IMR-90 (cell line): ENCODE measurements around the gene GDPD5. TPM values are rescaled to one million over a fixed set of nuclear protein-coding genes. Genes with fewer than 3 reads are reported as not detected.

Experiments used
- ATAC-seq: fragments of 200-7000 bp; cut with Tn5 transposase; 2 replicates; pipeline ENCODE4 v1.9.1; 2020; ENCODE audit warnings: low read depth, mild to moderate bottlenecking, moderate library complexity
- BruUV-seq: library from RNA; stranded (reverse); fragments of 400-500 nt; replicated peaks from 2 replicates; lab custom pipeline; 2021; lab: Mats Ljungman, UMichigan
- CTCF ChIA-PET: fragments of 300-600 bp; formaldehyde crosslinking; extraction: SDS; loops from one replicate; lab custom pipeline; 2021; ENCODE audit warnings: antibody characterized with exemption; lab: Yijun Ruan, JAX
- POLR2A ChIA-PET: fragments of 300-600 bp; sonication (Branson Sonifier 250); formaldehyde crosslinking; loops from one replicate; lab custom pipeline; 2022; ENCODE audit warnings: antibody characterized with exemption; ENCODE audit not compliant: unreplicated experiment; lab: Charles Lee
- DNase-seq: peaks from one replicate; pipeline ENCODE4 v3.0.0; 2013
- H2AFZ ChIP-seq: replicated peaks from 2 replicates; pipeline ENCODE3; 2013; ENCODE audit warnings: low read length, mild to moderate bottlenecking; ENCODE audit not compliant: poor library complexity
- H2AK5ac ChIP-seq: 2 replicates; pipeline ENCODE4 v1.6.1; 2013; ENCODE audit warnings: low read depth, low read length, inconsistent platforms
- H2AK9ac ChIP-seq: replicated peaks from 2 replicates; pipeline ENCODE3; 2013; ENCODE audit warnings: mild to moderate bottlenecking, low read depth, low read length, moderate library complexity; ENCODE audit not compliant: poor library complexity
- H2BK120ac ChIP-seq: 2 replicates; pipeline ENCODE4 v1.6.1; 2013; ENCODE audit warnings: low read depth, low read length, inconsistent platforms
- H2BK15ac ChIP-seq: 3 replicates; pipeline ENCODE4 v1.6.1; 2013; ENCODE audit warnings: low read depth, low read length, inconsistent platforms
- H2BK20ac ChIP-seq: 2 replicates; pipeline ENCODE4 v1.6.1; 2013; ENCODE audit warnings: low read depth, mild to moderate bottlenecking, inconsistent platforms, low read length, moderate library complexity
- H2BK5ac ChIP-seq: 2 replicates; pipeline ENCODE4 v1.6.1; 2013; ENCODE audit warnings: mild to moderate bottlenecking, low read depth, low read length, inconsistent platforms; ENCODE audit not compliant: poor library complexity, severe bottlenecking
- H3K14ac ChIP-seq: replicated peaks from 2 replicates; pipeline ENCODE4 v1.6.1; 2013; ENCODE audit warnings: low read depth, low read length, inconsistent platforms
- H3K18ac ChIP-seq: 2 replicates; pipeline ENCODE4 v1.6.1; 2013; ENCODE audit warnings: low read depth, low read length, control low read depth
- H3K23ac ChIP-seq: 2 replicates; pipeline ENCODE4 v1.6.1; 2013; ENCODE audit warnings: low read depth, low read length, inconsistent platforms
- H3K27ac ChIP-seq: 2 replicates; pipeline ENCODE4 v1.5.1; 2013; ENCODE audit warnings: mild to moderate bottlenecking, control low read depth, low read length; ENCODE audit not compliant: insufficient read depth
- H3K27me3 ChIP-seq: 2 replicates; pipeline ENCODE4 v1.6.1; 2013; ENCODE audit warnings: low read length; ENCODE audit not compliant: control insufficient read depth, insufficient read depth
- H3K36me3 ChIP-seq: 2 replicates; pipeline ENCODE4 v1.6.1; 2013; ENCODE audit warnings: low read length, mixed read lengths; ENCODE audit not compliant: control insufficient read depth, insufficient read depth
- H3K4ac ChIP-seq: 2 replicates; pipeline ENCODE4 v1.6.1; 2013; ENCODE audit warnings: low read depth, low read length, inconsistent platforms
- H3K4me1 ChIP-seq: 2 replicates; pipeline ENCODE4 v1.6.1; 2013; ENCODE audit warnings: low read length, mixed read lengths; ENCODE audit not compliant: control insufficient read depth, insufficient read depth
- H3K4me2 ChIP-seq: 2 replicates; pipeline ENCODE4 v1.6.1; 2013; ENCODE audit warnings: low read depth, mild to moderate bottlenecking, control low read depth, low read length, moderate library complexity
- H3K4me3 ChIP-seq: 2 replicates; pipeline ENCODE4 v1.5.1; 2013; ENCODE audit warnings: low read depth, mild to moderate bottlenecking, control low read depth, low read length, moderate library complexity; ENCODE audit not compliant: insufficient read depth
- H3K56ac ChIP-seq: 2 replicates; pipeline ENCODE4 v1.6.1; 2013; ENCODE audit warnings: low read length, inconsistent platforms; ENCODE audit not compliant: insufficient read depth; ENCODE audit errors: extremely low read depth
- H3K79me1 ChIP-seq, 2 experiments: 2 replicates each; pipeline ENCODE4 v1.6.1; 2013; ENCODE audit warnings: low read length in 2 of 2, inconsistent platforms in 1 of 2, low read depth in 1 of 2
- H3K9ac ChIP-seq: 2 replicates; pipeline ENCODE4 v1.6.1; 2013; ENCODE audit warnings: low read depth, low read length, control low read depth
- H3K9me1 ChIP-seq: 2 replicates; pipeline ENCODE4 v1.6.1; 2013; ENCODE audit warnings: low read length, inconsistent platforms; ENCODE audit not compliant: insufficient read depth
- H3K9me3 ChIP-seq: 2 replicates; pipeline ENCODE4 v1.6.1; 2013; ENCODE audit warnings: low read length; ENCODE audit not compliant: control insufficient read depth, insufficient read depth
- H4K20me1 ChIP-seq: 2 replicates; pipeline ENCODE4 v1.6.1; 2013; ENCODE audit warnings: low read length, inconsistent platforms; ENCODE audit not compliant: insufficient read depth
- H4K5ac ChIP-seq: 2 replicates; pipeline ENCODE4 v1.6.1; 2013; ENCODE audit warnings: mild to moderate bottlenecking, low read depth, low read length, control low read depth
- H4K8ac ChIP-seq, 2 experiments: 2 replicates each; pipeline ENCODE4 v1.6.1; 2013; ENCODE audit warnings: low read depth in 2 of 2, low read length in 2 of 2, control low read depth in 1 of 2, inconsistent platforms in 1 of 2
- H4K91ac ChIP-seq: 2 replicates; pipeline ENCODE4 v1.6.1; 2013; ENCODE audit warnings: low read depth, low read length, inconsistent platforms; ENCODE audit not compliant: insufficient read depth
- BHLHE40 ChIP-seq: fragments of 150-350 bp; IDR thresholded peaks from 2 replicates; pipeline ENCODE4 v1.6.1; 2016; ENCODE audit warnings: mild to moderate bottlenecking, low read depth, low read length
- CEBPB ChIP-seq: IDR thresholded peaks from 2 replicates; pipeline ENCODE4 v1.6.1; 2012; ENCODE audit warnings: low read depth, low read length, improper control_type of control experiment
- CHD1 ChIP-seq: IDR thresholded peaks from 2 replicates; pipeline ENCODE4 v1.6.1; 2012; ENCODE audit warnings: low read depth, low read length, improper control_type of control experiment
- MXI1 ChIP-seq: IDR thresholded peaks from 2 replicates; pipeline ENCODE4 v1.6.1; 2012; ENCODE audit warnings: low read depth, mild to moderate bottlenecking, low read length, moderate library complexity, borderline replicate concordance
- RAD21 ChIP-seq: IDR thresholded peaks from 2 replicates; pipeline ENCODE4 v1.6.1; 2012; ENCODE audit warnings: low read length, improper control_type of control experiment
- RCOR1 ChIP-seq: IDR thresholded peaks from 2 replicates; pipeline ENCODE4 v1.6.1; 2012; ENCODE audit warnings: mild to moderate bottlenecking, low read length, improper control_type of control experiment; ENCODE audit not compliant: insufficient replicate concordance
- SMC3 ChIP-seq: fragments of 150-350 bp; IDR thresholded peaks from 2 replicates; pipeline ENCODE4 v1.6.1; 2016; ENCODE audit warnings: low read depth, mild to moderate bottlenecking, antibody characterized with exemption, low read length, moderate library complexity
- WGBS, 2 experiments: methylation state at CpG; one replicate each; pipeline versions ENCODE4 v1.1.5 to v1.1.7; 2013; ENCODE audit warnings: missing lambda C conversion rate in 2 of 2; ENCODE audit not compliant: insufficient read length in 1 of 2; ENCODE audit errors: extremely low coverage in 2 of 2; 5-methylcytosine and 5-hydroxymethylcytosine counted together
- dilution Hi-C: fragments of 300-500 bp; cut with HindIII; formaldehyde crosslinking; loops from one replicate; pipeline ENCODE4 v1.14.3; 2018; ENCODE audit warnings: low sequenced_read_pairs; ENCODE audit not compliant: unreplicated experiment
- in situ Hi-C: fragments of 300-500 bp; cut with MboI; formaldehyde crosslinking; loops from 3 replicates; pipeline ENCODE4 v1.14.3; 2019; ENCODE audit warnings: low sequenced_read_pairs, inconsistent platforms, mixed read lengths
- intact Hi-C: fragments of 100-400 bp; cut with micrococcal nuclease; formaldehyde crosslinking; loops from 2 replicates; pipeline ENCODE4 v1.10.0; 2022
- polyA plus RNA-seq, 3 experiments: library from polyadenylated mRNA; depleted of rRNA; stranded (reverse); fragments of >200 nt; gene quantifications; 2 replicates each; pipeline ENCODE4 v1.2.3, GENCODE V29; 2012; ENCODE audit warnings: low replicate concordance in 1 of 3
- total RNA-seq: library from RNA; depleted of rRNA; stranded (reverse); fragments of >200 nt; gene quantifications from 2 replicates; pipeline ENCODE4 v1.2.3, GENCODE V29; 2012
- TF ChIP-seq, protein P1 (sequence below): conservative IDR thresholded peaks from 2 replicates; pipeline ENCODE4 v1.5.1; 2012; ENCODE audit warnings: mild to moderate bottlenecking, low read depth, low read length, improper control_type of control experiment
- TF ChIP-seq, protein P2 (sequence below): fragments of 150-350 bp; IDR thresholded peaks from 2 replicates; pipeline ENCODE4 v1.6.1; 2016; ENCODE audit warnings: low read depth, mild to moderate bottlenecking, low read length, moderate library complexity, borderline replicate concordance

GDPD5 gene
- total and polyA plus RNA-seq, 2 of the 4 experiments (the other 2 are of a cell fraction), result 2.0 to 7.9 TPM

- Histone ChIP-seq H3K27ac (no peak overlapping the region), H3K23ac (no peak overlapping the region), H3K27me3 (no peaks in the 10 kb centered on the region; the same call in 1 of the 2 replicates), H3K4me1 (no peaks in the 10 kb centered on the region), H4K5ac (no peak overlapping the region), H4K8ac (no peak overlapping the region), H3K14ac (no peak overlapping the region), H3K9ac (no peak overlapping the region), H2AK9ac (no peak overlapping the region), H3K56ac (no peak overlapping the region), H3K36me3 (no peaks in the 10 kb centered on the region), H2BK120ac (no peak overlapping the region), H3K79me1 (no peaks in the 10 kb centered on the region), H3K9me1 (peaks cover 2% of the 10 kb centered on the region; the same call in 1 of the 2 replicates), H2AK5ac (no peak overlapping the region), H4K20me1 (no peaks in the 10 kb centered on the region), H3K4me2 (no peak overlapping the region), H2BK5ac (no peak overlapping the region), H3K4me3 (no peak overlapping the region), H3K18ac (no peak overlapping the region), H2AFZ (no peak overlapping the region), H3K9me3 (no peaks in the 10 kb centered on the region), H2BK20ac (no peak overlapping the region), H3K4ac (no peak overlapping the region), H2BK15ac (no peak overlapping the region), H4K91ac (no peak overlapping the region)
- ChIA-PET CTCF (no interaction called here), POLR2A (no interaction called here)
- DNase-seq, result no peak
- 70% methylated on average over 7 of the region's 14 CpGs; no CpG with 5 or more reads in 1 of the 2 experiments for WGBS, 2 experiments
- no TSS peak for BruUV-seq
- intact Hi-C loops (no loop called here), dilution Hi-C loops (no loop called here), in situ Hi-C loops (no loop called here)
- no peak for TF ChIP-seq BHLHE40
- TF ChIP-seq RAD21, result no peak
- TF ChIP-seq, protein P1, sequence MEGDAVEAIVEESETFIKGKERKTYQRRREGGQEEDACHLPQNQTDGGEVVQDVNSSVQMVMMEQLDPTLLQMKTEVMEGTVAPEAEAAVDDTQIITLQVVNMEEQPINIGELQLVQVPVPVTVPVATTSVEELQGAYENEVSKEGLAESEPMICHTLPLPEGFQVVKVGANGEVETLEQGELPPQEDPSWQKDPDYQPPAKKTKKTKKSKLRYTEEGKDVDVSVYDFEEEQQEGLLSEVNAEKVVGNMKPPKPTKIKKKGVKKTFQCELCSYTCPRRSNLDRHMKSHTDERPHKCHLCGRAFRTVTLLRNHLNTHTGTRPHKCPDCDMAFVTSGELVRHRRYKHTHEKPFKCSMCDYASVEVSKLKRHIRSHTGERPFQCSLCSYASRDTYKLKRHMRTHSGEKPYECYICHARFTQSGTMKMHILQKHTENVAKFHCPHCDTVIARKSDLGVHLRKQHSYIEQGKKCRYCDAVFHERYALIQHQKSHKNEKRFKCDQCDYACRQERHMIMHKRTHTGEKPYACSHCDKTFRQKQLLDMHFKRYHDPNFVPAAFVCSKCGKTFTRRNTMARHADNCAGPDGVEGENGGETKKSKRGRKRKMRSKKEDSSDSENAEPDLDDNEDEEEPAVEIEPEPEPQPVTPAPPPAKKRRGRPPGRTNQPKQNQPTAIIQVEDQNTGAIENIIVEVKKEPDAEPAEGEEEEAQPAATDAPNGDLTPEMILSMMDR, result no peak
- TF ChIP-seq MXI1, result no peak
- no peak for TF ChIP-seq SMC3
- TF ChIP-seq, protein P2, sequence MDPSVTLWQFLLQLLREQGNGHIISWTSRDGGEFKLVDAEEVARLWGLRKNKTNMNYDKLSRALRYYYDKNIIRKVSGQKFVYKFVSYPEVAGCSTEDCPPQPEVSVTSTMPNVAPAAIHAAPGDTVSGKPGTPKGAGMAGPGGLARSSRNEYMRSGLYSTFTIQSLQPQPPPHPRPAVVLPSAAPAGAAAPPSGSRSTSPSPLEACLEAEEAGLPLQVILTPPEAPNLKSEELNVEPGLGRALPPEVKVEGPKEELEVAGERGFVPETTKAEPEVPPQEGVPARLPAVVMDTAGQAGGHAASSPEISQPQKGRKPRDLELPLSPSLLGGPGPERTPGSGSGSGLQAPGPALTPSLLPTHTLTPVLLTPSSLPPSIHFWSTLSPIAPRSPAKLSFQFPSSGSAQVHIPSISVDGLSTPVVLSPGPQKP, result no peak
- TF ChIP-seq CHD1, result no peak
- TF ChIP-seq RCOR1, result no peak
- TF ChIP-seq CEBPB, result no peak
- no peak for ATAC-seq
These were observed 42.7 kb downstream of the GDPD5 start for GRCh38 chr11:75482931-75483469.
